Stimulated activated CD8-positive, alpha-beta memory T cell treated with anti-CD3 and anti-CD28 coated beads, Interleukin-7, amount 100 ng/mL, for 1 hour (primary cell): ENCODE data around the gene ARPC1A.
"Not testable (repeated sequence)": the region's sequence is repeated elsewhere in the genome, so short reads cannot be mapped to it uniquely, and the experiment has no call there.

ENCODE experiments used
- DNase-seq, 2 donors: peaks; one replicate each; pipeline ENCODE4 v3.0.0-alpha.2; 2020; ENCODE audit warnings: low read depth in 2 of 2

Gene ARPC1A

DNA sequence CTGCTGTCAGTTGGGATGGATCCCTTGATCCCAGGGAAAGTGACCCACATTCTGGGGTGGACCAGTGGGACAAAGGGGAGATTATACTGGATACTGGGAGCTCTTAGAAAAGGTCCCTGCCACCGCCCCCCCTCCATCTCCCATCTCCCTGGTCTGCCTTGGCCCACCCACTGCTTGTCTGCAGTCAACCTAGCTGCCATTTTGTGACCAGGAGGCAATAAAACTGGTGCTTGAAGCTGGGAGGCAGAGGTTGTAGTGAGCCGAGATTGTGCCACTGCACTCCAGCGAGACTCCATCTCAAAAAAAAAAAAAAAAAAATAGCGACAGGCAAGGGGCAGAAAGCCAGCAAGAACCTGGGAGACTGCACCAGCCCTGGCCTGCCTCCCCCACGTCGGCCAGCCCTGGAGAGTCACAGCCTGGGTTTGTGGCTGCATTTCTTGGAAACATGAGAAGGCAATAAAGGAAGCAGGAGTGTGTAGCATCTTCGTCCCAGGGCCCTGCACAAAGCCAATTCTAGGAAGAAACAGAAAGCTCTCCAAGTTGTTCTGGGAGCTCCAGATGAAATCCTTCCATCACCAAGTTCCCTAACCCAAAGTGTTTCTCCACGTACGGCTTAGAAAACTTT, 44.2 kb downstream of the ARPC1A start:
- no peak for DNase-seq

DNA sequence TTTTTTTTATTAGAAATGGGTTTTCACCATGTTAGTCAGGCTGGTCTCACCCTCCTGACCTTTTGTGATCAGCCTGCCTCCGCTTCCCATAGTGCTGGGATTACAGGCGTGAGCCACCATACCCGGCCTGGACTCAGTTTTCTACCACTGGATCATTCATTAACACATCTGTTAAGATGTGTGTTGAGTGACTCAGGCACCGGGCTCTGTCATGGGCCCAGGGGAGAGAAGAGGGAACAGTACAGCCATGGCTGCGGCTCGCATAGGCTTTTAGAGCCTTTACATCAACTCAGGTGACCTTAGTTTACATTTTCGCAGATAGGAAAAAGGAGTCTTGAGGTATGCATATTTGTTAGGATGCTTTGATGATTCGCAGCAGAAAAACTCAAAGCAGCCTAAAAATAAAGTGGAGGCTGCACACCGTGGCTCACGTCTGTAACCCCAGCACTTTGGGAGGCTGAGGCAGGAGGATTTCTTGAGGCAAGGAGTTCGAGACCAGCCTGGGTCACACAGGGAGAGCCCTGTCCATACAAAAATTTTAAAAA, 45.8 kb downstream of the ARPC1A start:
- no peak for DNase-seq

GRCh38 chr7:99372275-99373090, 46.8 kb downstream of the ARPC1A start:
- no peak for DNase-seq

DNA sequence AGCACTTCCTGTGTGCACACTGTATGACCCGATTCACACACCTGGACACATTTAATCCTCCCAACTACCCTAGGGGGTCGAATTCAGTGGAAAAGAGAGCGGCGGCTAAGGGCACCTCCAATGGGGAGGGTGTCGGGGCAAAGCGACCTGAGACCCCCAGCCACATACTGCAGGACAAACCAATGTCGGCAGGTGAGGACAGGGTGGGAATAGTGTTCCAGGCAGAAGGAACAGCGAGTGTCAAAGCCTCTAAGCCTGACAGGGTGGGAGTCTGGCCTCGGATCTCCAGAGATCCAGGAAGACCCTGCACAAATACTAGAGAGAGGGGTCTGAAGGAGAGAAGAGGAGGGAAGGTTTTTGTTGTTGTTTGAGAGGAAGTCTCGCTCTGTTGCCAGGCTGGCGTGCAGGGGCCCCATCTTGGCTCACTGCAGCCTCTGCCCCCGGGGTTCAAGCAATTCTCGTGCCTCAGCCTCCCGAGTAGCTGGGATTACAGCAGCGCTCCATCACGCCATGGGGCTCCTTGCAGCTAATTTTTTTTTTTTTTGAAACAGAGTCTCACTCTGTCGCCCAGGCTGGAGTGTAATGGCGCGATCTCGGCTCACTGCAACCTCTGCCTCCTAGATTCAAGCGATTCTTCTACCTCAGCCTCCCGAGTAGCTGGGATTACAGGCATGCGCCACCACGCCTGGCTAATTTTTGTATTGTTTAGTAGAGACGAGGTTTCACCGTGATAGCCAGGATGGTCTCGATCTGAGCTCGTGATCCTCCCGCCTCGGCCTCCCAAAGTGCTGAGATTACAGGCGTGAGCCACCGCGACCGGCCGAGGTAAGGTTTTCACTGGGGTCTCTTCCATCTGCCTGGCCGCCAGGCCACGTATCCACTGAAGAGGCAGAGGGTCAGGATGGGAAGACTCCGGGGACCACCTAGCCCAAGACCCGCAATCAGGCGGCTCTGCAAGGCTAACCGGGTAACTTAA, 47.7 kb downstream of the ARPC1A start:
- no peak for DNase-seq

GRCh38 chr7:99374111-99375064, 48.7 kb downstream of the ARPC1A start, which contains the start of gene ARPC1B:
Gene ARPC1B, plus strand, starts transcription at chr7:99374730. Its CDS starts 10,985 bp downstream, at chr7:99385715.
- peak; percentile 67 to 72 for DNase-seq

DNA sequence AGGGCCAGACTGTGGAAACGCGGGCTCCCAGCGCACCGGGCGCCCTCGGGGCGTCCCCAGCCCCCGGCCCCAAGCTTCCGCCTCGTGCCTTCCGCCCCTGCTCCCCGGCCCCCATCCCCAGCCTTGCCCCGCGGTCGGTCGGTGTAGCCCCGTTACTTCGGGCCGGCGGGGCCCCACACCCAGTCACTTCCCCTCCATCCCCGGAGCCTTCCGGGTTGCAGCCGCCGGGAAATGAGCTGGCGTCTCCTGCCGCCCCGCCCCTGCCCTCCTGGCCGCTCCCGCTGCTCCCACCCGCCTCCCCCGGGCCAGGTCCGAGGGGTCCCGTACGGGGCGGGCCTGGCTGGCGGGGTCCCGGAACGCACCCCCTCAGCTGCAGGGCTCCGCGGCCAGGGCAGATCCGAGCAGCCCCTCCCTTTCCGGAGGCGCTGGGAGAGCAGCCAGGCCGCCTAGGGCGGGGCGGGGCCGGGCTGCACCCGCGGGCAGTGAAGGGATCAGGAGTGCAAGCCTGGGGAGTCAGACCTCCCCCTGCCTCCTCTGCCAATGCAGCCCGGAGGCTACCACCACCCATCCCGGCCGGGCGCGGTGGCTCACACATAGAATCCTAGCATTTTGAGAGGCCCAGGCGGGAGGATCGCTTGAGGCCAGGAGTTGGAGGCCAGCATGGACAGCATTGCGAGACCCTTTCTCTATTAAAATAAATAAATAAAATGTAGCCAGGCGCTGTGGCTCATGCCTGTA, 49.5 kb downstream of the ARPC1A start:
- no peak for DNase-seq

GRCh38 chr7:99379043-99379577, 53.4 kb downstream of the ARPC1A start:
- no peak for DNase-seq

GRCh38 chr7:99379693-99380031, 54.0 kb downstream of the ARPC1A start:
- not testable (repeated sequence) for DNase-seq

- DNase-seq, result no peak
These were observed 54.5 kb downstream of the ARPC1A start for GRCh38 chr7:99380032-99380822.

- peak; percentile 72 to 78 for DNase-seq
These were observed 55.3 kb downstream of the ARPC1A start for GRCh38 chr7:99380823-99381663.

DNA sequence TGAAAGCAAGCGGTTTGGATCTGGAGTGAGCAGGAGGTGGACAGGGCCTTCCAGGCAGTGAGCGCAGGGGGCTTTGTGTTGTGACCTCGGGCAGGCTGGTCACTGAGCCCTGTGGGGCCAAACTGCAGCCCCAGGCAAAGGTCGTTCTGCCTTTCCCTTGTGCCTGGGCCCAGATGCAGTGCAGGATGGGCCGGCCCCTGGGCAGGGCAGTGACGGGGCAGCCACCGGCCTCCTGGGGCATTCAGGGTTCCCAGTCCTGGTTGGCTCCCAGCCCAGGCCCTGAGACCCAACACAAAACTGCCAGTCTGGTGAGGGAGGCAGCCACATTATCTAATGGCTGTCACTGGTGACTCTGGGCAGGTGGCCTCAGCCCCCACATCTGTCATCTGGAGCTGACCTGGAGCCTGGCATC, 56.0 kb downstream of the ARPC1A start:
- no peak for DNase-seq

DNA sequence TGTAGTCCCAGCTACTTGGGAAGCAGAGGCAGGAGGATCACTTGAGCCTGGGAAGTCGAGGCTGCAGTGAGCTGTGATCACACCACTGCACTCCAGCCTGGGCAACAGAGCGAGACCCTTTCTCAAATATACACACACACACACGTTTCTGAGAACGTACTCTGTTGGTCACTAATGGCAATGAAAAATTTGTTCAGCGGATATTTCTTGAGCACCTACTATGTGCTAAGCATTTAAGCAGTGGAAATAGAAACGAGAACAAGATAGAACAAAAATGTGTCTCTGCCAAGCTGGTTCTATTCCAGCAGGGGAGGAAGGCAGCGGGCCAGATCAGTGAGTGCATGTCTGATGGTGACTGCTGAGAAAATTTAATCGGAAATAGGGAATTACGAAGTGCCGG, 57.5 kb downstream of the ARPC1A start:
- DNase-seq, result no peak

GRCh38 chr7:99383791-99384370, 58.2 kb downstream of the ARPC1A start:
- DNase-seq, result no peak

GRCh38 chr7:99384523-99384922, 58.8 kb downstream of the ARPC1A start:
- DNase-seq, result no peak

GRCh38 chr7:99385564-99385963, 59.9 kb downstream of the ARPC1A start:
- no peak for DNase-seq

GRCh38 chr7:99386584-99387238, 61.0 kb downstream of the ARPC1A start:
- no peak for DNase-seq

DNA sequence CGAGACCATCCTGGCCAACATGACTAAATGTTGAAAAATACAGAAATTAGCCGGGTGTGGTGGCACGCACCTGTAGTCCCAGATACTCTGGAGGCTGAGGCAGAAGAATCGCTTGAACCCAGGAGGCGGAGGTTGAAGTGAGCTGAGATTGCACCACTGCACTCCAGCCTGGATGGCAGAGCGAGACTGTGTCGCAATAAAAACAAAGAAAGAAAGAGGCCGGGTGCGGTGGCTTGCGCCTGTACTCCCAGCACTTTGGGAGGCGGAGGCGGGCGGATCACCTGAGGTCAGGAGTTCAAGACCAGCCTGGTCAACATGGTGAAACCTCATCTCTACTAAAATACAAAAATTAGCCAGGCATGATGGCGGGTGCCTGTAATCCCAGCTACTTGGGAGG, 61.5 kb downstream of the ARPC1A start:
- not testable (repeated sequence) for DNase-seq
